Tibial nerve (tissue), 3 donors: ENCODE results near the gene NEU4.

ENCODE experiments used
- POLR2A ChIP-seq, 2 donors: fragments of 450-650 bp; IDR thresholded peaks; one replicate each; pipeline ENCODE4 v1.6.1; 2017; ENCODE audit warnings: antibody characterized with exemption in 2 of 2, mild to moderate bottlenecking in 2 of 2, moderate library complexity in 2 of 2
- TF ChIP-seq, protein P1 (sequence below), 5 experiments: fragments of 200-600 bp in 3 of 5; fragments of 450-650 bp in 2 of 5; sonication (generic) in 3 of 5; IDR thresholded peaks; one replicate each; pipeline ENCODE4 v1.5.1; 2016 to 2019; ENCODE audit warnings: antibody characterized with exemption in 5 of 5, mild to moderate bottlenecking in 3 of 5, moderate library complexity in 2 of 5

DNA sequence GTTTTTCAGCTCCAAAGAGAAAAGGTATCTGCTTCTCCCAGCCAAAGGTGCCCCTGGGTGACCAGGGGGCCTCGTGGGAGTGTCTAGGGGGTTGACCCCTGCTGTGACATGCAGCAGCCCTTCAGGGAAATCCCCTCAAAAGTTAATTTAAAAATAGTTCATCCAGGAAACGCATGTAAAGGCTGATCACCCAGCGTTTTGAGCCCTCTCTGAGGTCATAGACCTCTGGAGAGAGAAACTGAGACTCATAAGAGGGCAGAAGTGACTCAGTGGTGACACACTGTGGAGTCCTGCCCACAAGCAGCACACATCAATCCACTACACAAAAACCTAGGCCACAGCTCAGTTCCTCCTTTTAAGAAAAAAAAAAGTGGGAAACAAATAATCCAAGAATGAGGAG is 20.4 kb upstream of the NEU4 start:
- no peak for TF ChIP-seq POLR2A (IDR thresholded peaks at IDR 0.05)
- TF ChIP-seq, protein P1, sequence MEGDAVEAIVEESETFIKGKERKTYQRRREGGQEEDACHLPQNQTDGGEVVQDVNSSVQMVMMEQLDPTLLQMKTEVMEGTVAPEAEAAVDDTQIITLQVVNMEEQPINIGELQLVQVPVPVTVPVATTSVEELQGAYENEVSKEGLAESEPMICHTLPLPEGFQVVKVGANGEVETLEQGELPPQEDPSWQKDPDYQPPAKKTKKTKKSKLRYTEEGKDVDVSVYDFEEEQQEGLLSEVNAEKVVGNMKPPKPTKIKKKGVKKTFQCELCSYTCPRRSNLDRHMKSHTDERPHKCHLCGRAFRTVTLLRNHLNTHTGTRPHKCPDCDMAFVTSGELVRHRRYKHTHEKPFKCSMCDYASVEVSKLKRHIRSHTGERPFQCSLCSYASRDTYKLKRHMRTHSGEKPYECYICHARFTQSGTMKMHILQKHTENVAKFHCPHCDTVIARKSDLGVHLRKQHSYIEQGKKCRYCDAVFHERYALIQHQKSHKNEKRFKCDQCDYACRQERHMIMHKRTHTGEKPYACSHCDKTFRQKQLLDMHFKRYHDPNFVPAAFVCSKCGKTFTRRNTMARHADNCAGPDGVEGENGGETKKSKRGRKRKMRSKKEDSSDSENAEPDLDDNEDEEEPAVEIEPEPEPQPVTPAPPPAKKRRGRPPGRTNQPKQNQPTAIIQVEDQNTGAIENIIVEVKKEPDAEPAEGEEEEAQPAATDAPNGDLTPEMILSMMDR (IDR thresholded peaks at IDR 0.05) = no peak
